HG02798 (cell line): ENCODE results near the gene MACIR.

Experiments used
- ATAC-seq: cut with Tn5 transposase; IDR thresholded peaks from one replicate; pipeline ENCODE4 v1.9.1; 2021; ENCODE audit warnings: mild to moderate bottlenecking; ENCODE audit not compliant: unreplicated experiment, poor library complexity

Gene MACIR

DNA sequence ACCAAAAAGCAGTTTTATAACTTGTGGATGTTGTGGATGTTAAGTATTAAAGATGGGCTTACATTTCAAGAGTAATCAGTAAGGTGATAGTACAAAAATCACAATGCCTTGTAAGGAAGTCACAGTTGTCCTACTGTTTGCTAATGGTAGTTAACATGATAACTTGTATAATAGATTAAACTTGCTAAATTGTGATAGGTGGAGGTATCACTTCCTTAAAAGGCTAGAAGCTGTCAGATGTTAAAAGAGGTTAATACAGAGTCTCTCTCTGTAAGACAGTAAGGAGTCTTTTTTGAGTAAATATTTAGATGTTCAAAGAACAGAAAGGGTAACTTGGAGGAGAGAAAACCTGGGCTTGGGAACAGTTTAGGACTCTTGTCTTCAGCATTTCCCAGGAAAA, 14.2 kb upstream of the MACIR start:
- peak; percentile 52 for ATAC-seq

DNA sequence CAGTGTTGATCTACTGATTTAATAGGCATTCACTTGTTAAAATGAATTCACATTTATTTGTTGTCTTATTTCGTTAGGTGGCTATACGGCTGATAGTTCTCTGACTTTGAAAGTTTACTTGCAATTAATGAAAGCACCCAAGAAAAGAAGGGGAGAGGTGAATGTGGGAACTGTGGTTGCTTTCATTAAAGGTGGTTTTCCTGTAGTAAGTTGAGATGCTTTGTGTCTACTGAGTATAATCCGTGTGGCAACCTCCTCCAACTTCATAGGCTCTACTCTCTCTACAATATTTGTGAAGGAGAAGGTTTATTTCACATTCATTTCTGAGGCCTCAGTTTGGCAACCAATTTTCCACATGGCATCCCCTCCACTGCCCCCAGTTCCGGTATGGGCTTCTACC, 12.8 kb upstream of the MACIR start:
- ATAC-seq = no peak

DNA sequence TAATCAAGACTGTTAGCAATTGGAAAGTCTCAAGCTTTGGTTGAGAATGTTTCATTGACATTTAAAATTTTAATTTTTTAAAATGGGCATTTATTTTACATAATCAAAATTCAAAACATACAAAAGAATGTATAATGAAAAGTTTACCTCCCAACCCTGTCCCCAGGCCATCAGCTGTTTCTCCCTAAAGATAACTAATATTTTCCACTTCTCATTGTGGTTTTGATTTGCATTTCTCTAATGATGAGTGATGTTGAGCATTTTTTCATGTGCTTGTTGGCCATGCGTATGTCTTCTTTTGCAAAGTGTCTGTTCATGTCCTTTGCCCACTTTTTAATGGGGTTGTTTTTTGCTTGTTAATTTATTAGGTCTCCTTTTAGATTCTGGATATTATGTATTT, 11.4 kb upstream of the MACIR start:
- no peak for ATAC-seq

DNA sequence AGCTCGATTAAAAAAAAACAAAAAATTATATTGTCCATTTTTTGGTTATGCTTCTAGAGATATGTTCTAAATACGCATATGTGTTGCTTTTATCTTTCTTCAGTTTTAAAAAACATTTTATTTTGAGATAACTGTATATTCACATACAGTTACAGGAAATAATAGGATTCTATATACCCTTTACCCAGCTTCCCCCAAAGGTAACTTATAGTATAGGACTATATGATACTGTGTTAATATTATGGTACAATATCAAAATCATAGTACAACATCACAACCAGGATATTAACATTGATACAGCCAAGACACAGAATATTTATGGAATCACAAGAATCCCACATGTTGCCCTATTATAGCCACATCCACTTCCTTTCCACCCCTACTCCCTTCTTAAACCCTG, 9.5 kb upstream of the MACIR start:
- no peak for ATAC-seq

DNA sequence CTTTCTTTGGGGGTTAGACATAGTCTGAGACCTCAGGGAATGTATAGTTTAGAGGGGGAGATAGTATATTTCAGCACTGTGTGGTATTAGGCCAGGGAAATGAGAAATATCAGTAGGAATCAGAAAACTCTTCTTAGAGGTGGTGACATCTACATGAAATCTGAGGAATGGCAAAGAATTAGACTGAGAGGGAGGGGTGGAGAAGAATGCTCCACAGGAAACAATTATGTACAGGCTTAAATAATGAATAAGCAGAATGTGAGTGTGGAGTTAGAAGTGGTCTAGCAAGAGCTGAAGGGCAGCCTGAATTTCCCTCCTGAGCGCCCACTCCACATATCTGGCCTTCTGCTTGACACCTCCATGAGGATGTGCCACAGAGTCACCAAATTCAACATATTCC, 3.6 kb upstream of the MACIR start:
- no peak for ATAC-seq

DNA sequence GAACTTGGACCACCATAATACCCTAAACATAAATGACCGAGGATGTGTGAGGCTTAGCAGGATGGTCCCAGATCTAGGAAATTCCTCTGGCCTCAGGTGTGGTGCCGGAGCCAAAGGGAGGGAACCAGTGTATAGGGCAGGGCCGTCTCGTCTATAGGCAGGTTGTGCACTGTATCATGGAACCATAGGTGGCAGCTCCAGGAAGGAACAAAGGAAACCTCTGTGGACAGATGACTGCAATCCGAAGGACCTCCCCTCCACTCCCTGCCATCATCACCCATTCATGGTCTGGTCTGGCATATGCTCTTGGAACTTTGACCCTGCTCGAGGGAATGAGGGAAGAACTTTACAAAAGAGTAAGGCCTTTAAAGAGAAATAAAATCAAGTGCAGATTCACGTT, 2.9 kb upstream of the MACIR start:
- no peak for ATAC-seq

DNA sequence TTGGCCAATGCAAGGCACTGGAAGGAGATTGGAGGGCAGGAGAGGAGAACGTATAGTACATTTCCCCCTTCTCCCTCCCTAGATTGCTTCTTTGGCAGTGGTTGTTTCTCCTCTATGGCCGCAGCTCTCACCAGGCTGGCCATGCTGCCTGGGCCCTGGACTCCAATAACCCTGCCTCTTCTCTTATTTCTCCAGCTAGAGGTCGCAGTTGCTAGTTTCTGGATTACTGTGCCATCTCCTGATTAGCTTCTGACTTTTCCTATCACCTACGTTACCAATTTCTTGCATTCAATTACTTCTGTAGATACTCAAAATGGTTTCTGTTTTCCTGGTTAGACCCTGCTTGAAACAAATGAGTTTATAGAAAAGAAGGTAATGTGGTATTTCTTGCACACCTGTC, 2.4 kb upstream of the MACIR start:
- no peak for ATAC-seq

DNA sequence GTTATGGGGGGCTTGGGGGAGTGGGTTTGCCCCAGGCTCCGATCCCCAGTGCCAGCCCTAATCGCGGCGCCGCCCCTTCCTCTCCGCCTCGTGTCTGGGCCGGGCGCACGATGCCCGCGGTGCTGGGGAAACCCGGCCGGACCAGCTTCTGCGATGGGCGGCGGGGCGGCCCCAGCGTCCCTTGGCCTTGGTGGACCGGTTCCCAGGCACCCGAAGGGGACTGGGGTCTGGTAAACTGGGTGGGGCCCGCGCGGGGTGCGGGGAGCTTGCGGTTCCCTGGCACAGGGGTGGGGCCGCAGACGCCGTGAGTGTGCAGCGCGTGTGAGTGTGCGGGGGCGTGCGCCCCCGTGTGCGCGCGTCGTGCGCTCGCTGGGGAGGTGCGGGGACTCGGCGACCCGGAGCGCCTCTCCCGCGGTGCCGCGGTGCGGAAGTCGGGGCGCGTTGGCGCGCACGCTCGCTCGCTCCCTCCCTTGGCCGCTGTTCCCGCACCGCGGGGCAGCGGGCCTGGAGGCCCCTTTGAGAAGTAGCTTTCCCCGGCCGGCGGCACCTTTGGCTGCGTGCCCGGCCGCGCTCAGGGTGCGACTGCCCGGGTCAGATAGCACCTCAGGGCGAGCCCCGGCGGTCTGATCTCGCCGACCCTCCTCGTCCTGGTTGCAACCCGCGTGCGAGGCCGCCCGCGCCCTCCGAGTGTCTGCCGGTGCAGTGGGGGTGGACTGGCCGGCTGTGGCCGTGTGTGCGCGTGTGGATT, 568 bp downstream of the MACIR start:
- ATAC-seq = peak; percentile 38

DNA sequence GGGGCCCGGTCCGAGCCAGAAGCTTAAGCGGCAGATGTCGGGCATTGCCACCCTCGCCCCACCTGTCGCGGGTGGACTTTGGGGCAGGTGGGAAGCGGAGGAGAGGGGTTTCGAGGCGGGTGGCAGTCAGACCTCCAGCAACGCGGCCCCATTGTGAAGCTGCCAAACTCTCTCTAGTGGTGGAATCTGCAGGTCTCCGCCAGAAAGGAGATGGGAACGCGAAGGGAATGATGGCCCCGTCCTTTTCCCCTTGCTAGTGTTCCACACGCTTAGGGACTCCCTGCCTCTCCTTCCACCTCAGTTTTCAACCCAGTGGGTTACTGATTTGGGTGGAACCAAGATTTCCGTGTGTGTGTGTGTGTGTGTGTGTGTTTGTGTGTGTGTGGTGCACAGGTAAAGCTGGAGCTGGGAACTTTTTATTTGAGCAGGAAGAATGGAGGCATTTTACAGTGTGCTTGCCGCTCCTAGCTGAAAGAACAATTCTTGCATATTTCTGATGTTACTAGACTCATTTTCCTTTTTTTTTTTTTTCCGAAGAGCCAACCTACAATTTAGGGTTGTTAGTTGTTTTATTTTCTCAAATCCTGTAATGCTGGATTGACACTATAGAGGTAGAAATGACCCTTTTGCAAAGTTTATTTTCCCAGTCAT, 1.3 kb downstream of the MACIR start:
- no peak for ATAC-seq

DNA sequence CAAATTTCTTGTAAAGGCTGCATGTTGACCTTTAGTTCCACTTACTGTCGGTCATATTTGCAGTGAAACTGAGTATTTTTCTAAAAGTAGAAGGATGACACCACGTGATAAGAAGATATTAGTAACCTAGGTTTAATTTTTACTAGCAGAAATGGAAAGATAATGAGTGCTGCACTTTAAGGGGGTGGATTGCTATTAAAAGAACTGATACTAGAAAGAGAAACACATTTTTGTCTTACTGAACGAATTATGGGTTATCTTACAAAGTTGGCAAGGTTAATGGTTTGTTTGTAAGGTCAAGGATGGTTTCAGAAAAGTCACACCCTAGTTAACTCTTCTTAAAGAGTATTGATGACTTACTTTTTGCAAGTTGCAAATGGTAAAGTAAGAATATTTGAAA, 2.4 kb downstream of the MACIR start:
- ATAC-seq = peak; percentile 32

DNA sequence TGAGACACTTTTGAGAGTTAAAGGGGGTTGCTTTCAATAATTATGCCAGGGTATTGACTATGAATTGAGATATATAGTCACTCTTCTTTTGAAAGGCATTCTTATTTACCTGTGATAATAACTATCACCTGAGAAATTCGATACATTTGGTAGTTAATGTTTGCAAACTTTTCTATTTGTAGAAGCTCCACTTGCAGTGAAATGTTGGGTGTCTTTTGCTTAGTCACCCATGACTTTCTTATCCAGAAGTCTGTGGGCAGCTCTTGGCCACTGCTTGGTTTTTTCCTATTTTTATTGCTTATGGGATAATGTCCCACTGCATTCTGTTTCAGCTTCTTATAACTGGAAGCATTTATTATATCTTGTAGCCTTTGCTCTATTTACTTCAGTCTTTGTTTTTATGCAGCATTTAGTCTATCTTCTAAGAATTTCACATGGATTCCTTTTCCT, 3.9 kb downstream of the MACIR start:
- ATAC-seq = no peak

DNA sequence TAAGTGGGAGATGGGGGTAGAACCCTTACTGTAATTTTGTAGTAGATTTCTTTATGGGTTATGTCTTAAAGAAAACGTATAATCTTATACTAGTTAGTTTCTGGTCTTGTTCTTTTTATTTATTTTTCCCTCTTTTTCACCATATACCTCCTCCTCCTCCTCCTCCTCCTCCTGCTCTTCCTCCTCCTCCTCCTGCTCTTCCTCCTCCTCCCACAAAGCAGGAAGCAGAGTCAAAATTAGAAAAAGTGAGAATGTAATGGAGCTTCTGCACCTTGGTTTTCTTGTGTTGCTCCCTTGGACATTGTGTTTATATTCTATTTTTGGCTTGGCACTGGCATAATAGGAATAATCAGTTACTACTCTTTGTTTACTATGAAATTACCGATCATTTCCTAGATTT, 4.5 kb downstream of the MACIR start:
- ATAC-seq = no peak

DNA sequence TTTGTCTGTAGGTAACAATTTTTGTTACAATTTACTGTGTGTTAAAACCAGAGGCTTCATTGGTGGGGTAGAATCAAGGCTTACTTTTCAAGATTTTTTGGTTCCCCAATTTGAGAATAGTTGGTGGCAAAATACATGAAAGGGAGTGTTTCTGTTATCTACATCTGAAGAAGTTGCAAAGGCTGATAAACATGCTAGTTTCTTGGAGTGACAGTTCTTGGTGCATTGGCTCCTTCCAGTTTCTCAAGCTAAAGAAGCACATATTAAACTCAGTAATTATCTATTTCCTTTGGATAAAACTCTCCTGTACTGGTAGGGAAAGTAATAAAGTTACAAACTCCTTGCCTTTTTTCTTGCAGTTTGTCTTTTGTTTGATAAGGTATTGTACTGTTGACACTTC, 5.9 kb downstream of the MACIR start:
- no peak for ATAC-seq

DNA sequence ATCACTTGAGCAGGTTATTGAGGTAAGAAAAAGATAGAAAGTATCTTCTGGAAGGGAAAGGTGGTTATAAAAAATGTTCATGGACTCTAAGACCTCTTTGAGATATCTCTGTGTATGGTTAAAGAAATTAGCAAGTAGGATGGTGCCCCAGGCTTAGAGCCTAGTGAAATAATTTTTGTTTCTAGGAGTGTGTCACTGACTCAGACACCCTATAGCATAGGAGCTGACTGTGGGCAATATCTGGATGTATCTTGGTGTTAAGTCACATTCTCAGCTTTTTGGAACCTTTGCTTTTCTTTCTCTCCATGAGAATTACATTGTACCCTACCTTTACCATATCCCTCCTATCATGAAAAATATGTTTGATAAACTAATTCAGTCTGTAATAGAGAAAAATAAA, 12.0 kb downstream of the MACIR start:
- ATAC-seq = no peak

DNA sequence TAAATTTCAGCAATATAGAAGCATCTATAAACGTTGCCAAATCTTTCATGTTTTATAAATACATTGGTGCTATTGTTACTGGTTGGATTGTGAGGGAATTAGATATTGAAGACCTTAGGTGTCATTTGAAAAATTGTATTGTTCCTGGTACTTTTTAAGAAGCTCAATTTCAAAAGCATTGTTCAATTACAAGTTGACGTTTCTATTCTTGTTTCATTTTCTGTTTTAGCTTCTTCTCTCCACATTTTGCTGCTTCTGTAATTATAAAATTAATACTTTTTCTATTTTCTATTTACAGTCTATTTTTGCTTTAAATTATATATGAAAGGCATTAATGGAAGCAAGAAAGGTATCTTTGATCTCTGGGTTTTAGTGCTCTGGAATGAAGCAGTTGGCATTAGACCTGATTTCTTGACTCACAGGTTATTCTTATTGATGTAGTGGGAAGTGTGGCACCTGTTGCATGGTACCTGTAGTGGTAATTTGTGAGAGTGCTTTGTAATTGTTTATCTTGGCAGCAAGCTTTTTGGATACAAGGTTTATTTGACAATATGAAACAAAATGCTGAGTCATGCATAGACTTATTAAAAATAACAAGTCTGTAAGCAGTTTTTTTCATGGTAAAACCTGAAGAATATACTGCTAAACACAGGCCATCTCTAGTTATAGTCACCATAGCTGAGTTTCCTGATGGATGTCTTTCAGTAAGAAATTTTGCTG, 13.2 kb downstream of the MACIR start:
- no peak for ATAC-seq

DNA sequence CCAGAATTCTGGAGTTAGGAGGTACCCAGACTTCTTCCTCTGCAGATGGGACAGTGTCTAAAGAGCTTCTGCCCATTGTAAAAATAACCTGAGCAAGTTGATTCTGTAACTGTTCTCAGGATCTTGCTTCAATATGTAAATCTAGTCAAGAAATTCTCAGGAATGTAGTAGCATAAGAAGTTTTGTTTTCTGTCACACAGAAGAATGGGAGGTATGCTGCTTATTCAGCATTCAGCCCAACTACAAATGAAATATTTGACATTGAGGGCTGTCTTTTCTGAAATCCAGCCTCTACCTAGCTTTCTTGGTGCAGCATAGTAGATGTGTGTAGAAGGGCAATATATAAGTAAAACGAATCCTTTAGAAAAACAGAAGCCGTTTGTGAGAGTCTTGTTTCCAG, 13.8 kb downstream of the MACIR start:
- ATAC-seq = no peak

DNA sequence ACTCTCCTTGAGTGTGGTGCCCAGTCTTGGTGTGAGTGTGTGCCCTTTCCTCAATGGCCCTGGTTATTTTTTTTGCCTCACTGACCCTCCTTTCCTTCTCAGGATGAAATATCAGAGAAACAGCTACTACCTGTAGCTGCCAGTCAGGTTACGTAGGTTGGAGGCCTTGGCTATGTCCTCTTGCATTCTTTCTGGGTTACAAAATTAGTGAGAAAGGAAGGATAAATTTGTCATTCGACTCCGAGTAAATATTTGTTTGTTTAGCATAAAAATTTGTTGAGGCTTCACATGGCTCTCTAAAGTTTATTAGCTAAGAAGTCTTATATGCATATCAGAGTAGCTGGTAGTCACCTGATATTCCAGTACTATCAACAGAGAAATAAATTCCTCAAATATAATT, 15.4 kb downstream of the MACIR start:
- ATAC-seq = no peak

DNA sequence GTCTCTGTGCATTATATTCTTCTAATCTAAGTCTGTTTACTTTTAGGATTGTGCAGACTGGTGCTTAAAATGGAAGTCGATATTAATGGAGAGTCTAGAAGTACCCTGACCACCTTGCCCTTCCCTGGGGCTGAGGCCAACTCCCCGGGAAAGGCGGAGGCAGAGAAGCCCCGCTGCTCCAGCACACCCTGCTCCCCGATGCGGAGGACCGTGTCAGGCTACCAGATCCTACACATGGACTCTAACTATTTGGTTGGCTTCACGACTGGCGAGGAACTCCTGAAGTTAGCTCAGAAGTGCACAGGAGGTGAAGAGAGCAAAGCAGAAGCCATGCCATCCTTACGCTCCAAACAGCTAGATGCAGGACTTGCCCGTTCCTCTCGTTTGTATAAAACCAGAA, 17.3 kb downstream of the MACIR start:
- ATAC-seq = no peak

DNA sequence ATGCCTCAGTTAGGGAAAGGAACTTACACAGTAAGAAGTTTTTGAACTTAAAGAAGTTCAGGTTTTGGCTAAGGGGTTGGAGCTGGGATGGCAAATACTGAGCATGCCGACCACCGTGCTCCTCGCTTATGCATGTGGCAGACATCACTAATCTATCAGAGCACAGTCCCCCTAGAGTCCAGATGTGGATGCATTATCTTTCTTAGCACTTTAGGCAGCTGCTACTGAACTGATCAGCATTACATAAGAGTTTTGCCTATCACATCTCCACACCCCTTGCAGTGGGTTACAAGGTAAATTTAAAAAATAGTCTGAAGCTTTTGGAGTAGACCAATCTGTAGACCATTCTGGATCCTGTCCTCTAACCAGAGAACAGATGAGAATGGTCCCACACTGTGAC, 22.4 kb downstream of the MACIR start:
- no peak for ATAC-seq

DNA sequence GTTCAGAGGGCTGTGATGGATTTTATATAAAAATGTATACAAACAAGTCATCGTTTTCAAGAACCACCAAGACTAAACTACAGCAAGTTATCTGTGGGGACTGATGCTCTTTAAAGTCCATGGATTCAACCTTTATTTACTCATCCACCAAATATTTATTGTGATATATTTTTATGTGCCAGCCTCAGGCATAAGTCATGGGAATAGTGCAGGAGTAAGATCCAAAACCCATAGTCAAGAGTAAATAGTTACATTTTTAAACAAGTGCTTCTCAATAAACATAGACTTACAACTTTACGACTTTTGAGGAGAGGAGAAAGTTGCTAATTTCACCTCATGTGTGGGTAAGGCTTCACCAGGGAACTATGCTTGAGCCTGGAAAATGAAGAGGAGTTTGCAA, 24.6 kb downstream of the MACIR start:
- no peak for ATAC-seq

DNA sequence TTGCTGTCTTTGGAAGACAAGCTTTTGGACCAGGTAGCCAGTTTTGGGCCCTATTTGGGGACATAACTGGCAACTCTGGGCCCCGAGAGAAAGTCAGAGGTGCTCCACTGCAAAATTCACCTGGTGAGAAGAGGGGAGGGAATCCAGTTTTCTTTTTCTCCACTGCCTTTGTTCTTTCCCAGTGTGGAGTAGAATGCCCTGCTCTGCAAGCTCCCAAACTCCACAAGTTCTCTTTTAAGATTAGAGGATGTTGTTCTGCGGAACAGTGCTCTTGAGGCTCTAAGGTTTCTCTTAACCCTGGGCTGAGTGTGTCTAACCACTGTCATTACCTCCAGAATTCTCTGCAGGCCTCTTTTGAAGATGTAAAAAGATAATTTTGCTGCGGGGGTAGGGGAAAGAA, 25.3 kb downstream of the MACIR start:
- ATAC-seq = no peak

DNA sequence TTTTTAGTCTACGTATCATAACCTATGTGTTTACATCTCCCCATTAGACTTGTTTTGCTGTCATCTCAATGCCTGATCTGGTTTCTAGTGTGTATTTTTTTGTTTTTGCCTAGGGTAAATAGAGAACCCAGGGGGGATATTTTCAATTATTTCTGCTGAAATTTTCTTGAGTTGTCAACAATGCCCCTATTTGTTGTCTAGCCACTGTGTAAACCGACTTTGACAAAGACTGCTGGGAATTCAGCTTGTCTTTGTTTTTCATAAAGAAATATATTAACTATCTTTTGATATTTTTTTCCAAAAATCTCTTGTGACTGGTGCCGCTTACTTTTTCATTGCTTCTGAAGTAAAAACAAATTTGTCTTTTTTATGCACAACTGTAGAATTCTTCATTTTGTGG, 28.1 kb downstream of the MACIR start:
- ATAC-seq = no peak
